Transverse colon (tissue), 4 donors: ENCODE measurements around the gene SCYL1. TPM values are rescaled to one million over a fixed set of nuclear protein-coding genes. Genes with fewer than 3 reads are reported as not detected.

ENCODE experiments used
- DNase-seq: peaks from one replicate; pipeline ENCODE4 v3.0.0-alpha.2; 2019
- H3K27ac ChIP-seq, 4 donors: fragments of 200-600 bp; sonication (generic); 2 replicates each; pipeline ENCODE4 v1.5.1; 2016 to 2018; ENCODE audit warnings: inconsistent platforms in 4 of 4
- H3K27me3 ChIP-seq: fragments of 200-600 bp; sonication (generic); 2 replicates; pipeline ENCODE4 v1.5.1; 2017; ENCODE audit warnings: inconsistent platforms
- H3K36me3 ChIP-seq, 4 donors: fragments of 200-600 bp; sonication (generic); 2 replicates each; pipeline ENCODE4 v1.5.1; 2017 to 2019; ENCODE audit warnings: inconsistent platforms in 4 of 4
- H3K4me1 ChIP-seq, 4 donors: fragments of 200-600 bp; sonication (generic); 2 replicates each; pipeline ENCODE4 v1.5.1; 2017 to 2020; ENCODE audit warnings: inconsistent platforms in 4 of 4
- H3K4me3 ChIP-seq, 4 donors: fragments of 200-600 bp; sonication (generic); 1 replicate in 1 of 4; 2 replicates in 3 of 4; pipeline versions ENCODE4 v1.5.1 to v1.6.1; 2017 to 2019; ENCODE audit warnings: inconsistent platforms in 4 of 4
- H3K9me3 ChIP-seq, 2 donors: fragments of 200-600 bp; sonication (generic); 2 replicates each; pipeline ENCODE4 v1.5.1; 2017 to 2019; ENCODE audit warnings: inconsistent platforms in 2 of 2
- CTCF ChIP-seq, 5 experiments: fragments of 200-600 bp in 3 of 5; fragments of 450-650 bp in 2 of 5; sonication (generic) in 3 of 5; IDR thresholded peaks; 1 replicate in 2 of 5; 2 replicates in 3 of 5; pipeline ENCODE4 v1.5.1; 2016 to 2017; ENCODE audit warnings: antibody characterized with exemption in 5 of 5, inconsistent platforms in 3 of 5, mild to moderate bottlenecking in 2 of 5, moderate library complexity in 1 of 5
- EP300 ChIP-seq: sonication (generic); formaldehyde crosslinking; IDR thresholded peaks from one replicate; pipeline ENCODE4 v1.6.1; 2017; ENCODE audit warnings: antibody characterized with exemption, low read depth
- POLR2A ChIP-seq: fragments of 450-650 bp; IDR thresholded peaks from one replicate; pipeline ENCODE4 v1.6.1; 2016; ENCODE audit warnings: antibody characterized with exemption, mild to moderate bottlenecking, moderate library complexity
- POLR2AphosphoS5 ChIP-seq, 3 donors: sonication (generic); formaldehyde crosslinking; IDR thresholded peaks; one replicate each; pipeline ENCODE4 v1.6.1; 2016; ENCODE audit warnings: antibody characterized with exemption in 3 of 3
- WGBS, 2 donors: methylation state at CpG; one replicate each; pipeline ENCODE4 v1.1.5; 2018; ENCODE audit warnings: low coverage in 1 of 2; 5-methylcytosine and 5-hydroxymethylcytosine counted together
- in situ Hi-C, 4 donors: fragments of 200-750 bp; cut with MboI; loops; one replicate each; pipeline versions ENCODE4 v1.15.0 to v1.15.1; 2017; ENCODE audit warnings: low sequenced_read_pairs in 3 of 4, low pct_ligation_motif_present in 1 of 4, low pct_unique_long_range_greater_than_20kb in 1 of 4
- intact Hi-C: fragments of 100-400 bp; cut with DNase I; formaldehyde crosslinking; loops from one replicate; pipeline ENCODE4 v1.15.1; 2023; ENCODE audit warnings: low total_unique reads
- total RNA-seq, 4 donors: library from RNA; depleted of rRNA; stranded (reverse); fragments of >200 nt; gene quantifications; one replicate each; pipeline ENCODE4 v1.1.0, GENCODE V29; 2016

Gene SCYL1
- 10 to 100 TPM; 41.0 to 78.4 (median 69.2) TPM for total RNA-seq

DNA sequence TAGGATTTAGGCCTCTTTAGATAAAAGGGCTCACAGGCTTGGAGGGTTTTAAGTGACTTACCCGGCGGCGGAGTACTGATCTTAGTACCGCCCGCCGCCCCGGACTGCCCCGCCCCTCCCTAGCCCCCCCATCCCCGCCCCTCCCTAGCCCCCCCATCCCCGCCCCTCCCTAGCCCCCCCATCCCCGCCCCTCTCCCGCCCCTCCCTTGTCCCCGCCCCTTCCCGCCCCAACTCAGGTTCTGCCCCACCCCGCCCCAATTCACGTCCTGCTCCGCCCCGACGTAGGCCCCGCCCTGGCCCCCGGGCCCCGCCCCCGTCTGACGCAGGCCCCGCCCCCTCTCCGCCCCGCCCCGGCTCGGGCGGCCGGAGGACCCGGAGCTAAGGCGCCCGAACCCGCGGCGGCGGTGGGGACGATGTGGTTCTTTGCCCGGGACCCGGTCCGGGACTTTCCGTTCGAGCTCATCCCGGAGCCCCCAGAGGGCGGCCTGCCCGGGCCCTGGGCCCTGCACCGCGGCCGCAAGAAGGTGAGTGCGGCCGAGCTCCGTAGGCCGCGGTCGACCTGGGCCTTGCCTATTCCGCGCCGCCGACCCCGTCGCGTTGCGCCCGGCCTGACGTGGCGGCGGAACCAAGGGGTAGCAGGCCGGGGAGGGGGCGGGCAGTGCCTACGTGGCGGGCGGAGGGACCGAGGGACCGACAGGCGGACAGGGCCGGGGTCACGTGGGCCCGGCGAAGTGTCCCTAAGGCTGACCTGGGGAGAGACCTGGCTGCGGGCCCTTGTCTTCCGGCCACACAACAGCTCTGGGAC lies at the start of gene SCYL1:
TSS of gene SCYL1 (plus strand) at position 343 of the 805 bp plus-strand sequence. CDS start at position 414, 71 bp downstream.
- peak within 1 kb of the TSS; percentile 76 to 99 (median 82) for H3K4me3 ChIP-seq
- H3K9me3 ChIP-seq, result no peaks in the 10 kb centered on the region
- H3K27me3 ChIP-seq, result no peaks in the 10 kb centered on the region
- peaks cover 11 to 37% (median 24%) of the 10 kb centered on the region in 4 donors for H3K4me1 ChIP-seq
- WGBS, 2 donors, result 0 to 1% methylated on average over 3 to 37 of the region's 82 CpGs
- peak; percentile 88 for DNase-seq
- intact Hi-C loops, result no loop called here
- no peak for TF ChIP-seq EP300
- TF ChIP-seq POLR2AphosphoS5 (IDR thresholded peaks at IDR 0.05), result peak; percentile 65 to 82 (median 80)
- peak; percentile 60 for TF ChIP-seq POLR2A
- H3K27ac ChIP-seq, result peak within 1 kb of the TSS; percentile 91 to 93 (median 92)
- in situ Hi-C loops, result no loop called here
- H3K36me3 ChIP-seq, result no peaks in the 10 kb centered on the region

DNA sequence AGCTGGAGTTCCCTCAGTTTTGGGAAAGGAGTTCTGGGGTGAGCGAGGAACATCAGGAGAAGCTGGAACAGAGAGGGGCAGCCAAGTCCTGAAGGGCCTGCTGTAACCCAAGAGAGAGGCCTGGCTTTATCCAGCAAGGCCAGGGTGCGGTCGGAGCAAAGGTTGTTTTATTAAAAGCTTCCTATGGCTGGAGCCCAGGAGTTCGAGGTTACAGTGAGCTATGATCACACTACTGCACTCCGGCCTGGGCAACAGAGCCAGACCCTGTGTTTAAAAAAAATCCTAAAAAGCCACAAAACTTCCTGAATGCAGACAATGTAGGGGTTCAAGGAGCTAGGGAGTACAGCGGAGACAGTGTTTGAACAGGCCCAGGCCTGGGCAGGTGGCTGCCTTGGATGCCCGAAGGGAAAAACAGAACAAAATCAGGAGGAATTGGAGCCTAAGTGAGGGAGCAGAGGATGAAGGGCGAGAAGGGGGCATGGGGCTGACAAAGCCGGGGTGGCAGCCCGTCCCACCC lies 48.2 kb upstream of the SCYL1 start:
- no peak for TF ChIP-seq EP300
- TF ChIP-seq CTCF (IDR thresholded peaks at IDR 0.05), result no peak
- peak in 2 of 3 donors; percentile 29 to 59 for TF ChIP-seq POLR2AphosphoS5 (IDR thresholded peaks at IDR 0.05)
- TF ChIP-seq POLR2A, result no peak
- Histone ChIP-seq H3K27me3 (no peaks in the 10 kb centered on the region), H3K4me1 (peaks cover 38 to 80% (median 60%) of the 10 kb centered on the region in 4 donors), H3K27ac (peak overlapping the region; percentile 96 to 100 (median 98)), H3K9me3 (no peaks in the 10 kb centered on the region), H3K4me3 (peak overlapping the region; percentile 49 to 93 (median 73)), H3K36me3 (no peaks in the 10 kb centered on the region)
- in situ Hi-C loops, result no loop called here
- intact Hi-C loops, result no loop called here
- 9% methylated on average over 10 of the region's 10 CpGs; no CpG with 5 or more reads in 1 of the 2 donors for WGBS, 2 donors
- DNase-seq, result peak; percentile 81

- H3K27ac ChIP-seq, result peak overlapping the region; percentile 96 to 100 (median 98)
- in situ Hi-C loops (no loop called here), intact Hi-C loops (no loop called here)
- no peaks in the 10 kb centered on the region for H3K9me3 ChIP-seq
- peaks cover 36 to 75% (median 57%) of the 10 kb centered on the region in 4 donors for H3K4me1 ChIP-seq
- peak overlapping the region; percentile 49 to 93 (median 73) for H3K4me3 ChIP-seq
- H3K36me3 ChIP-seq, result no peaks in the 10 kb centered on the region
- no peaks in the 10 kb centered on the region for H3K27me3 ChIP-seq
- peak in 1 of 5 experiments; percentile 8 for TF ChIP-seq CTCF (IDR thresholded peaks at IDR 0.05)
- peak; percentile 97 for TF ChIP-seq POLR2A
- peak; percentile 98 to 99 (median 98) for TF ChIP-seq POLR2AphosphoS5 (IDR thresholded peaks at IDR 0.05)
- TF ChIP-seq EP300, result peak; percentile 53
- WGBS, 2 donors, result 0 to 1% methylated on average over 1 to 56 of the region's 60 CpGs
- DNase-seq, result peak; percentile 98
These were observed 47.5 kb upstream of the SCYL1 start for GRCh38 chr11:65477149-65477965.

DNA sequence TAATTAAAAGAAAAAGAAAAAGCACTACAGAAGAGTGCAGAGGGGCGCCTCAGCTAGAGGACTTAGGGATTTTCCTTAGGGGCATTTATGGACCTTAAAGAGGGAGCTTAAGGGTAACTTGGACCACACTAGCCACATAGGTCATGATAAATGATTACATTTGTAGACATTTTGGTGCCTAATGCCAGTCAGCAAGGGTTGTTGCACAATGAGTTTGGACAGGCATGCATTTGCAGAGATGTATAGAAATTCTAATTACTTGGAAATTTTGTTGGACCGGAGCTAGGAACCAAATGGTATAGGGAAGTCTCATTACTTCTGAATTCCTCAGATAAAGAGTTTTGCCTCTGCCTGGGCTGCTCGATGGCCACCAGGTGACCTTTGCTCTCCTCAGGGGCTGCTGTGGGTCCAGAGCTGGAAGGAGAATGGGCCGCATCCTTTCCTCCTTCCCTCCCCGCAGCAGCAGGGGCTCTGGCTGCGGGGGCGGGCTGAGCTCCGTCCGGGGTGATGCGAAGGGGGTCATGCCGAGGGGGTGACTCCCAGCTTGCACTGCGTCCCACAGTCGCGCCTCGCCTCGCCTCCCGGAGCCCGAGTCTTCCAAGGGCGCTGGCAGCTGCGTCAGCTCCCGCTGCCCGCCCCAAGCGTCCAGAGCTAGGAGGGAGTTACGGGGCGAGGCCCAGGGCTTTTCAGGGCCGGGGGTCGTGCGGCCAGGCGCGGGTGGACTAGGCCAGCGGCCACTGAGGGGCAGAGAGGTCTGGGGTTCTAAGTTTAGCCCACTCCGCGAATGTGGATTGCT lies 46.3 kb upstream of the SCYL1 start:
- Histone ChIP-seq H3K27me3 (no peaks in the 10 kb centered on the region), H3K4me1 (peaks cover 27 to 63% (median 48%) of the 10 kb centered on the region in 4 donors), H3K9me3 (no peaks in the 10 kb centered on the region), H3K36me3 (no peaks in the 10 kb centered on the region), H3K27ac (peak overlapping the region; percentile 96 to 100 (median 98)), H3K4me3 (peak overlapping the region in 3 of 4 donors; percentile 49 to 79 (median 67))
- in situ Hi-C loops (no loop called here), intact Hi-C loops (no loop called here)
- DNase-seq, result peak; percentile 61
- 43 to 58% methylated on average over 2 to 23 of the region's 33 CpGs for WGBS, 2 donors
- TF ChIP-seq POLR2AphosphoS5 (IDR thresholded peaks at IDR 0.05) (peak; percentile 7 to 77 (median 44)), CTCF (IDR thresholded peaks at IDR 0.05) (no peak), EP300 (no peak)
